GM18867 (cell line): ENCODE measurements around the gene NANOGP8.
"Not testable (repeated sequence)": the region's sequence is repeated elsewhere in the genome, so short reads cannot be mapped to it uniquely, and the experiment has no call there.

Experiments used
- ATAC-seq: cut with Tn5 transposase; IDR thresholded peaks from one replicate; pipeline ENCODE4 v1.9.1; 2021; ENCODE audit warnings: mild to moderate bottlenecking, moderate library complexity; ENCODE audit not compliant: unreplicated experiment

The NANOGP8 gene, protein sequence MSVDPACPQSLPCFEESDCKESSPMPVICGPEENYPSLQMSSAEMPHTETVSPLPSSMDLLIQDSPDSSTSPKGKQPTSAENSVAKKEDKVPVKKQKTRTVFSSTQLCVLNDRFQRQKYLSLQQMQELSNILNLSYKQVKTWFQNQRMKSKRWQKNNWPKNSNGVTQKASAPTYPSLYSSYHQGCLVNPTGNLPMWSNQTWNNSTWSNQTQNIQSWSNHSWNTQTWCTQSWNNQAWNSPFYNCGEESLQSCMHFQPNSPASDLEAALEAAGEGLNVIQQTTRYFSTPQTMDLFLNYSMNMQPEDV

GRCh38 chr15:35085176-35085919, at the start of gene NANOGP8:
TSS of gene NANOGP8 (minus strand) at chr15:35085295. CDS start at chr15:35085110, 185 bp downstream.
- ATAC-seq, result not testable (repeated sequence)

GRCh38 chr15:35134299-35134698, 49.2 kb upstream of the NANOGP8 start:
- no peak for ATAC-seq

DNA sequence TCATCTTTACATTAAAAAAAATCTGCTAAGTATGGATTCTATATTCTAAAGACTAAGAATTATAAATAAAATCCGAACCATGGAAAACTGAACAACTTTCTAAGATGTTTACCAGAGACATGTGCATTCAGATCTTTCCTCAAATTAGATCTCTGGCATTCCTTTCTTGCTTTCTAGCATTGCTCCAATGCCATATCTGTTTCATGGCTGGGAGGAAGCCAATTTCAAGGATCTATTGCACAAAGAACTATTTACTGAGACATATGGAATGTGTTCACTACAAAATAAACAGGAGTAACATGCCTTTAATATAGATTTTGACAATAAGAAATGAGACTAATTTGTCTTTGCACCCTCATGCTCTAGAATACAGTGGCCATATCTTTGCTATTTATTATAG, 45.1 kb upstream of the NANOGP8 start:
- ATAC-seq, result no peak

GRCh38 chr15:35129361-35129760, 44.3 kb upstream of the NANOGP8 start:
- ATAC-seq, result no peak

GRCh38 chr15:35127717-35128116, 42.6 kb upstream of the NANOGP8 start:
- no peak for ATAC-seq

- no peak for ATAC-seq
These were observed 41.1 kb upstream of the NANOGP8 start for GRCh38 chr15:35126236-35126635.

GRCh38 chr15:35123743-35124142, 38.6 kb upstream of the NANOGP8 start:
- ATAC-seq, result no peak

- no peak for ATAC-seq
These were observed 36.7 kb upstream of the NANOGP8 start for GRCh38 chr15:35121611-35122359.

GRCh38 chr15:35120173-35120572, 35.1 kb upstream of the NANOGP8 start:
- no peak for ATAC-seq

DNA sequence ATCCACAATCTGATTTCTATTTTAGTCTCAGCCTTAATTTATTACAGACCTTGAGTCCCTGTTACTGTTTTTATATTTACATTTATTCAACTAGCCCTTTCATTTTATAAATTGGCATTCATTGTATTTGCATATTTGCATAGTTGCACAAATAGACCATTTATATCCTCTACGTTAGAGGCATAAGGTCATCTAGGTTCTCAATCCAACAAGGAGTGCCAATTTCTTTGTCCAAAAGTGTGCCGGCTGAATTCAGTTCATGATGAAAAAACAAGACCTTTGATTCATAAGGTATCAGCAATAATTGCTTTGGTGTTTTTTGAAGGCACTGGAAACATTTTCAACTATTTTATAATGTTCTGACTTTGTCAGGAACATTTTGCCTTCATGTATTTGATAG, 33.9 kb upstream of the NANOGP8 start:
- ATAC-seq, result no peak

- ATAC-seq, result no peak
These were observed 32.6 kb upstream of the NANOGP8 start for GRCh38 chr15:35117543-35118265.

DNA sequence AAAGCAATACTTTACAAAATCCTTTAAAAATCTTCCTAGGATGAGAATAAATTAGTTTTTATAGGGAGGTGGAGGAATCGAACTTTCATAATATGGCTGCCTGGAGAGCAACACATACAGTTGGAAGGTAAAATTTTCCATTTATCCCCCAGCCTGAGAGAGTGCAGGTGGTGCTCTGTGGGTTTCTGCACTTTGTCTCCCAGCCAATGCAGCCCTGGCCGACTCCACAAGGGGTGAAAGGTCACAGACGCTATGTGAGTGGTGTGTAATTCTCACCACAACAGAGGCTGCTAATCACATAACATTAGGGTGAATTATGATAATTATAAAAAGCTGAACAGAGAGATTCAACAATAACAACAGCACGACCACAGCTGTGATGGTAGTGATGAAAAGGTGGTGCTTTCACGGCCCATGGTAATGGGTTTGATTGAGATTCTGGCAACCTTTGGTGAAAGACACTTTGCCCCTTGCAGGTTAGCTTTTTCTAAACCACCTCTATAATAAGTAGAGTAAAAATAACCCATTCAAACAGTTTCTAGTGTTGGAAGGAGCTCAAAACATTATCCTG, 30.1 kb upstream of the NANOGP8 start:
- no peak for ATAC-seq

DNA sequence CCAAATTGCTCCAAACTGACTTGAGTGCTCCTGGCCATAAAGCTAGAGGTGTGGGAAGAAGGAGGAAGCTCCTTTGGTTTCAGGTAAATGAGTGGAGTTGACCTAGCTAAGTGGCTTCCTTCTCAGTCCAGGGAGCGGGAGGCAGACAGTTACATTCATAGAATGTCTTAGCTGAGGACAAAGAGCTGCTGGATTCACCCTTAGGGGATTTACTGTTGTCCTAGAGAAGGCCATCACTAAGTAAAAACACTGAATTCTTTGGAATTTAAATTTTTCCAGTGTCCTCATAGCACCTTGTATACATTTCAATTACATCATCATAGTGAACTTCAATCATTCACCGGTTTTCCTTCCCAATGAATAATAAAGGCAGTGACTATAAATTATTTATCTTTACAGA, 27.3 kb upstream of the NANOGP8 start:
- ATAC-seq, result no peak

DNA sequence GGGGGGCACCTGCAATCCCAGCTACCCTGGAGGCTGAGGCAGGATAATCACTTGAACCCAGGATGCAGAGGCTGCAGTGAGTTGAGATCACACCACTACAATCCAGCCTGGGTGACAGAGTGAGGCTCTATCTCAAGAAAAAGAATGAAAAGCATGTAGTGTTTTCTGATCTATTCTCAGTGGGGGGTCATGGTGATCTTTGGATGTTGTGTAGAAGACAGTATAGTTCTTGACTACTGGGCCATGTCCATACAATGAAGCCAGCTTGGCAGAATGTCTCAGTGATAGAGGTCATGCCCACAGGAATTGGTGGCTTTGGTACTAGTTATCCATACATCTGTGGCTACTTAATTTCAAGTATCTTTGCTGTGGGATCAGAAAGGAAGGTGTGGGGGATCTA, 26.8 kb upstream of the NANOGP8 start:
- ATAC-seq, result no peak

GRCh38 chr15:35108453-35108852, 23.4 kb upstream of the NANOGP8 start:
- no peak for ATAC-seq

DNA sequence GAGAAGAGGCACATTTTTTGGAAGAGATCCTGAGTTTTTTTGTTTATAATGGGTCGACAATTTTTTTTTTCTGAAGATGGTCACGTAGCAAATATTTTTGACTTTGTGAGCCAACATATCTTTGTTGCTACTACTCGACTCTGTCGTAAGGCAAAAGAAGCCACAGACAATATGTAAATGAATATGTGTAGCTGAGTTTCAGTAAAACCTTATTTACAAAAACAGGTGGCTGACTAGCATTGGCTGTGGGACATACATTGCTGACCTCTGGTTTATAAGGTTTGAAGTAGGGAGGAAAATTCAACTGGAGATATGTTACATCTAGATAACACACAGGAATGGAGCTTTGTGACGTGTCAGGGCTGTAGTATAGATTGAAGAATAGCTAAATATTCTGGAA, 22.5 kb upstream of the NANOGP8 start:
- ATAC-seq, result peak; percentile 68

GRCh38 chr15:35107122-35107521, 22.0 kb upstream of the NANOGP8 start:
- no peak for ATAC-seq

DNA sequence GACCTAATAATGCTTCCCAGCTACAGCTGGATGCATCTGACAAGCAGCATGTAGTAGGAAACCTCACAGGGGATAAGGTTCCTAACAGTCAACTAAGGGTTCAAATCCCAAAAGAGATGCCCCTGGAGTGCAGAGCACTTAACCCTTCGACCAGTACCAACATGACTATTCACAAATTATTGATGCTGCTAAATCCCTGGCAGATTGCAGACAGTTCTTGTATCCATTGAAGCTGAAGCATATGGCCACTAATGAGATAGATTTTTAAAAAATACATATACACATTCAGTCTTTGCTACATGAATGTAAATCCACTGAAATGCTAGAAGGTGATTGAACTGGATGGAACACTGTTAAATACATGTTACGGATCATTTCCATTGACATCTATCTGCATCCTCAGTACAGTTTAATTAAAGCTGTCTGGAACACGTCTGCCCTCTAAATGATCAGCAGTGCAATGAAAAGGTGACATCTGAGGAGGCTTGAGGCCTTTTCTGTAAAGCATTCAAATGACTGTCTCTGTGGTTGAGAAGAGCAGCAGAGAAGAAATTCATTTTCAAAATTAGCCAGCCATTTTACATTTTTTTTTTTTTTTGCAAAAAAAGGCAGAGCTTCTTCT, 19.5 kb upstream of the NANOGP8 start:
- peak; percentile 41 for ATAC-seq

- no peak for ATAC-seq
These were observed 17.1 kb upstream of the NANOGP8 start for GRCh38 chr15:35102186-35102585.

DNA sequence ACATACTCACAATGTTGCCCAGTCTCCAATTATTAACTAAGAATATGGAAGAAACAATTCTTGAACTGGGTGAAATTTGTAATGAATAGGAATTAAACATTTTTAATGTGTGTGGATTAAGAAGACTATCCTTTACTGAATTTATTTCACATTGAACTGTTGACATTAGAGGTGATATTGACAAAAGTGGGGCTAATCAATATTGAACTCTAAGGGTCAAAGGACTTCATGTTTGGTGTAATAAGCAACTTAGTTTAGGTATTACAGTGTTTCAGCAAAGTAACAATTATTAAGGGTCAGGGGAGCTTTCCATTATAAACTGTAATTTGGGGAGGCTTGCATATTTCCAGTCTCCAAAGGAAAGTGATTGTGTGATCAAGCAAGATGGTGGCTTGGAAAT, 16.2 kb upstream of the NANOGP8 start:
- no peak for ATAC-seq
